Suprapubic skin (tissue), 3 donors: ENCODE results near the gene ZBTB25.

Source experiments
- EP300 ChIP-seq: sonication (generic); formaldehyde crosslinking; IDR thresholded peaks from one replicate; pipeline ENCODE4 v1.6.1; 2017; ENCODE audit warnings: antibody characterized with exemption
- TF ChIP-seq, protein P1 (sequence below), 2 donors: fragments of 200-600 bp in 1 of 2; fragments of 450-650 bp in 1 of 2; sonication (generic) in 1 of 2; IDR thresholded peaks; one replicate each; pipeline ENCODE4 v1.5.1; 2016 to 2019; ENCODE audit warnings: antibody characterized with exemption in 2 of 2, mild to moderate bottlenecking in 1 of 2, moderate library complexity in 1 of 2

DNA sequence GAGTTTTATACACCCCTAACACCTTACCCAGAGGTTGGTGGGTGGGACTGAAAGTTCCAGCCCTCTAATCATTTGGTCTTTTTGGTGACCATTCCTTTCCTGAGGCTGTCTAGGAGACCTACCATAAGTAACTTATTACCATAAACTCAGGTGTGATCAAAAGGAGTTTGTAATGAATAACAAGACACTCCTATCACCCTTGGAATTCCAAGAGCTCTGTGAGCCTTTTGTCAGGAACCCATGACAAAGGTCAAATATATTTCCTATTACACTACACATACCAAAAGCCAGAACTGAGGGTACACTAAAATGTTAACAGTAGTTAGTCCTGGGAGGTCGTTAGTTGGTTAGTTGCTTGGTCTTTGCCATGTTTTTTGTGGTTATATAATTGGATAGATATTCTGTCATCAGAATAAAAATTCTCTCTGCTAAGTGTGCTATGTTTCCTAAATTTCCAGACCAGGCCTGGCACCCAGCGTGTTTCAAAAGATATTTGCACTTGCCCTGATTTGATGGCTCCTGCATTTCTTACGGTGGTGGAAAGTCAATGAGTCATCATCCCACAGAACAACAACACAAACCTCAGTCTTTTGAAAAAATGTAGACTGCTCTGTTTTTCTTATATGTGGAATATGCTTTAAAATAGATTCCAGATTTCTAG lies 65.3 kb downstream of the ZBTB25 start:
- TF ChIP-seq, protein P1, sequence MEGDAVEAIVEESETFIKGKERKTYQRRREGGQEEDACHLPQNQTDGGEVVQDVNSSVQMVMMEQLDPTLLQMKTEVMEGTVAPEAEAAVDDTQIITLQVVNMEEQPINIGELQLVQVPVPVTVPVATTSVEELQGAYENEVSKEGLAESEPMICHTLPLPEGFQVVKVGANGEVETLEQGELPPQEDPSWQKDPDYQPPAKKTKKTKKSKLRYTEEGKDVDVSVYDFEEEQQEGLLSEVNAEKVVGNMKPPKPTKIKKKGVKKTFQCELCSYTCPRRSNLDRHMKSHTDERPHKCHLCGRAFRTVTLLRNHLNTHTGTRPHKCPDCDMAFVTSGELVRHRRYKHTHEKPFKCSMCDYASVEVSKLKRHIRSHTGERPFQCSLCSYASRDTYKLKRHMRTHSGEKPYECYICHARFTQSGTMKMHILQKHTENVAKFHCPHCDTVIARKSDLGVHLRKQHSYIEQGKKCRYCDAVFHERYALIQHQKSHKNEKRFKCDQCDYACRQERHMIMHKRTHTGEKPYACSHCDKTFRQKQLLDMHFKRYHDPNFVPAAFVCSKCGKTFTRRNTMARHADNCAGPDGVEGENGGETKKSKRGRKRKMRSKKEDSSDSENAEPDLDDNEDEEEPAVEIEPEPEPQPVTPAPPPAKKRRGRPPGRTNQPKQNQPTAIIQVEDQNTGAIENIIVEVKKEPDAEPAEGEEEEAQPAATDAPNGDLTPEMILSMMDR (IDR thresholded peaks at IDR 0.05) = no peak
- TF ChIP-seq EP300 = no peak
